Measurements from ENCODE around the gene ST6GALNAC3. TPM values are rescaled to one million over a fixed set of nuclear protein-coding genes. Genes with fewer than 3 reads are reported as not detected.
"Not testable (repeated sequence)": the region's sequence is repeated elsewhere in the genome, so short reads cannot be mapped to it uniquely, and the experiment has no call there.

ST6GALNAC3 gene
- total RNA-seq, 1 donor from 2014 or later, result 22.0 TPM

GRCh38 chr1:76110666-76111065, 36.1 kb downstream of the ST6GALNAC3 start:
- TF ChIP-seq CTCF (conservative IDR thresholded peaks at IDR 0.05), result no peak
- Mint-ChIP-seq H3K27me3 (ENCODE audit: low read depth) (no peaks in the 10 kb centered on the region), H3K36me3 (ENCODE audit: low read depth) (peaks cover 6% of the 10 kb centered on the region), H3K27ac (ENCODE audit: unreplicated experiment) (no peak overlapping the region), H3K4me3 (no peak overlapping the region), H3K4me1 (peaks cover 19% of the 10 kb centered on the region), H3K9me3 (no peaks in the 10 kb centered on the region)
- DNase-seq (ENCODE audit: low read depth, low spot score), result no peak

GRCh38 chr1:76112321-76112720, 37.8 kb downstream of the ST6GALNAC3 start:
- not testable (repeated sequence) for H3K36me3 Mint-ChIP-seq (ENCODE audit: low read depth); H3K27ac Mint-ChIP-seq (ENCODE audit: unreplicated experiment); H3K4me3 Mint-ChIP-seq; H3K27me3 Mint-ChIP-seq (ENCODE audit: low read depth); DNase-seq (ENCODE audit: low read depth, low spot score); H3K9me3 Mint-ChIP-seq
- peaks cover 19% of the 10 kb centered on the region for H3K4me1 Mint-ChIP-seq

- H3K9me3 Mint-ChIP-seq, result no peaks in the 10 kb centered on the region
- no peaks in the 10 kb centered on the region for H3K27me3 Mint-ChIP-seq (ENCODE audit: low read depth)
- no peak overlapping the region for H3K27ac Mint-ChIP-seq (ENCODE audit: unreplicated experiment)
- H3K36me3 Mint-ChIP-seq (ENCODE audit: low read depth), result peaks cover 3% of the 10 kb centered on the region
- no peak for TF ChIP-seq CTCF (conservative IDR thresholded peaks at IDR 0.05)
- no peak for DNase-seq (ENCODE audit: low read depth, low spot score)
- H3K4me3 Mint-ChIP-seq, result no peak overlapping the region
- peaks cover 13% of the 10 kb centered on the region for H3K4me1 Mint-ChIP-seq
These were observed 38.9 kb downstream of the ST6GALNAC3 start for GRCh38 chr1:76113446-76113845.

- H3K4me3 Mint-ChIP-seq, result no peak overlapping the region
- TF ChIP-seq CTCF (conservative IDR thresholded peaks at IDR 0.05), result no peak
- DNase-seq (ENCODE audit: low read depth, low spot score), result no peak
- H3K27me3 Mint-ChIP-seq (ENCODE audit: low read depth), result no peaks in the 10 kb centered on the region
- H3K36me3 Mint-ChIP-seq (ENCODE audit: low read depth), result peaks cover 3% of the 10 kb centered on the region
- no peaks in the 10 kb centered on the region for H3K9me3 Mint-ChIP-seq
- H3K4me1 Mint-ChIP-seq, result peaks cover 13% of the 10 kb centered on the region
- no peak overlapping the region for H3K27ac Mint-ChIP-seq (ENCODE audit: unreplicated experiment)
These were observed 40.6 kb downstream of the ST6GALNAC3 start for GRCh38 chr1:76115171-76115570.

- Mint-ChIP-seq H3K27me3 (ENCODE audit: low read depth) (no peaks in the 10 kb centered on the region), H3K4me1 (peaks cover 34% of the 10 kb centered on the region), H3K27ac (ENCODE audit: unreplicated experiment) (no peak overlapping the region), H3K4me3 (no peak overlapping the region), H3K9me3 (no peaks in the 10 kb centered on the region), H3K36me3 (ENCODE audit: low read depth) (no peaks in the 10 kb centered on the region)
- TF ChIP-seq CTCF (conservative IDR thresholded peaks at IDR 0.05), result no peak
- DNase-seq (ENCODE audit: low read depth, low spot score), result no peak
These were observed 47.3 kb downstream of the ST6GALNAC3 start for GRCh38 chr1:76121850-76122249.

- Mint-ChIP-seq H3K4me3 (no peak overlapping the region), H3K27ac (ENCODE audit: unreplicated experiment) (no peak overlapping the region), H3K9me3 (no peaks in the 10 kb centered on the region), H3K27me3 (ENCODE audit: low read depth) (no peaks in the 10 kb centered on the region), H3K4me1 (peaks cover 36% of the 10 kb centered on the region), H3K36me3 (ENCODE audit: low read depth) (no peaks in the 10 kb centered on the region)
- no peak for TF ChIP-seq CTCF (conservative IDR thresholded peaks at IDR 0.05)
- no peak for DNase-seq (ENCODE audit: low read depth, low spot score)
These were observed 47.7 kb downstream of the ST6GALNAC3 start for GRCh38 chr1:76122271-76122670.

GRCh38 chr1:76123411-76124064, 49.0 kb downstream of the ST6GALNAC3 start:
- not testable (repeated sequence) for H3K9me3 Mint-ChIP-seq; H3K4me3 Mint-ChIP-seq; DNase-seq (ENCODE audit: low read depth, low spot score); H3K27me3 Mint-ChIP-seq (ENCODE audit: low read depth); H3K36me3 Mint-ChIP-seq (ENCODE audit: low read depth)
- Mint-ChIP-seq H3K27ac (ENCODE audit: unreplicated experiment) (peak overlapping the region; percentile 27), H3K4me1 (peaks cover 36% of the 10 kb centered on the region)

All from neural crest cell (in vitro differentiated cells).